ENCODE data around the gene KCNIP1.

Gene KCNIP1

GRCh38 chr5:170642066-170642735 lies 138.4 kb downstream of the KCNIP1 start:
- no peak for DNase-seq (ENCODE audit: low spot score)

GRCh38 chr5:170642776-170643436 lies 139.1 kb downstream of the KCNIP1 start:
- DNase-seq (ENCODE audit: low spot score), result peak; percentile 4

GRCh38 chr5:170643591-170643990 lies 139.8 kb downstream of the KCNIP1 start:
- DNase-seq (ENCODE audit: low spot score), result no peak

- no peak for DNase-seq (ENCODE audit: low spot score)
These were observed 140.7 kb downstream of the KCNIP1 start for GRCh38 chr5:170644501-170644900.

- peak; percentile 45 for DNase-seq (ENCODE audit: low spot score)
These were observed 144.7 kb downstream of the KCNIP1 start for GRCh38 chr5:170648541-170648940.

GRCh38 chr5:170650850-170651249 lies 147.0 kb downstream of the KCNIP1 start:
- no peak for DNase-seq (ENCODE audit: low spot score)

GRCh38 chr5:170651604-170652277 lies 147.9 kb downstream of the KCNIP1 start:
- peak; percentile 17 for DNase-seq (ENCODE audit: low spot score)

- no peak for DNase-seq (ENCODE audit: low spot score)
These were observed 151.7 kb downstream of the KCNIP1 start for GRCh38 chr5:170655476-170655875.

GRCh38 chr5:170655920-170656319 lies 152.1 kb downstream of the KCNIP1 start:
- DNase-seq (ENCODE audit: low spot score), result no peak

GRCh38 chr5:170656346-170656745 lies 152.5 kb downstream of the KCNIP1 start:
- DNase-seq (ENCODE audit: low spot score), result no peak

- DNase-seq (ENCODE audit: low spot score), result no peak
These were observed 156.7 kb downstream of the KCNIP1 start for GRCh38 chr5:170660531-170660930.

GRCh38 chr5:170662966-170663365 lies 159.1 kb downstream of the KCNIP1 start:
- no peak for DNase-seq (ENCODE audit: low spot score)

- DNase-seq (ENCODE audit: low spot score), result peak; percentile 56
These were observed 175.0 kb downstream of the KCNIP1 start for GRCh38 chr5:170678811-170679210.

- peak; percentile 42 for DNase-seq (ENCODE audit: low spot score)
These were observed 177.2 kb downstream of the KCNIP1 start for GRCh38 chr5:170681013-170681433.

- no peak for DNase-seq (ENCODE audit: low spot score)
These were observed 187.8 kb downstream of the KCNIP1 start for GRCh38 chr5:170691657-170692056.

GRCh38 chr5:170693701-170694100 lies 189.9 kb downstream of the KCNIP1 start:
- DNase-seq (ENCODE audit: low spot score), result no peak

GRCh38 chr5:170694911-170695310 lies 191.1 kb downstream of the KCNIP1 start:
- DNase-seq (ENCODE audit: low spot score), result no peak

GRCh38 chr5:170697031-170697430 lies 193.2 kb downstream of the KCNIP1 start:
- DNase-seq (ENCODE audit: low spot score), result no peak

GRCh38 chr5:170700503-170700902 lies 196.7 kb downstream of the KCNIP1 start:
- no peak for DNase-seq (ENCODE audit: low spot score)

- no peak for DNase-seq (ENCODE audit: low spot score)
These were observed 197.5 kb downstream of the KCNIP1 start for GRCh38 chr5:170701334-170701733.

- no peak for DNase-seq (ENCODE audit: low spot score)
These were observed 200.8 kb downstream of the KCNIP1 start for GRCh38 chr5:170704417-170705192.

GRCh38 chr5:170709640-170710039 lies 205.8 kb downstream of the KCNIP1 start:
- no peak for DNase-seq (ENCODE audit: low spot score)

Measured in kidney tubule cell (primary cell).